OCI-LY7 (cell line): ENCODE measurements around the gene COX4I1. TPM values are rescaled to one million over a fixed set of nuclear protein-coding genes. Genes with fewer than 3 reads are reported as not detected.
A peak's percentile ranks its signal among the peaks of the same experiment; 100 is the strongest.
"Not testable (repeated sequence)": the region's sequence is repeated elsewhere in the genome, so short reads cannot be mapped to it uniquely, and the experiment has no call there.

Experiments used
- BruUV-seq: library from RNA; stranded (reverse); fragments of 400-500 nt; replicated peaks from 2 replicates; lab custom pipeline; 2021; lab: Mats Ljungman, UMichigan
- CTCF ChIA-PET: fragments of 300-600 bp; sonication (Branson Sonifier 250); formaldehyde crosslinking; loops from one replicate; lab custom pipeline; 2022; ENCODE audit warnings: antibody characterized with exemption; ENCODE audit not compliant: unreplicated experiment; lab: Charles Lee
- POLR2A ChIA-PET: fragments of 300-600 bp; sonication (Branson Sonifier 250); formaldehyde crosslinking; loops from one replicate; lab custom pipeline; 2022; ENCODE audit warnings: antibody characterized with exemption; lab: Charles Lee
- DNase-seq: peaks from one replicate; pipeline ENCODE4 v3.0.0-alpha.2; 2015; ENCODE audit warnings: low spot score
- H2AFZ ChIP-seq: fragments of 200-600 bp; sonication (generic), shearing (Covaris generic); 2 replicates; pipeline ENCODE4 v1.6.1; 2014; ENCODE audit warnings: mild to moderate bottlenecking, antibody characterized with exemption, low read length, moderate library complexity
- H3K27ac ChIP-seq: fragments of 200-600 bp; sonication (generic); 2 replicates; pipeline ENCODE4 v1.5.1; 2014; ENCODE audit warnings: mixed run types, low read depth, mild to moderate bottlenecking, moderate library complexity, low read length, inconsistent platforms; ENCODE audit not compliant: poor library complexity, severe bottlenecking
- H3K36me3 ChIP-seq: fragments of 200-600 bp; sonication (generic); 2 replicates; pipeline ENCODE4 v1.6.1; 2014; ENCODE audit warnings: mild to moderate bottlenecking, antibody characterized with exemption, low read length, moderate library complexity, mixed read lengths; ENCODE audit not compliant: insufficient read depth
- H3K4me1 ChIP-seq: fragments of 200-600 bp; sonication (generic); 2 replicates; pipeline ENCODE4 v1.5.1; 2014; ENCODE audit warnings: mild to moderate bottlenecking, low read length; ENCODE audit not compliant: insufficient read depth, poor library complexity, severe bottlenecking
- H3K4me2 ChIP-seq: fragments of 200-600 bp; sonication (generic); 2 replicates; pipeline ENCODE4 v1.6.1; 2014; ENCODE audit warnings: mild to moderate bottlenecking, low read length
- H3K4me3 ChIP-seq: fragments of 200-600 bp; sonication (generic); 2 replicates; pipeline ENCODE4 v1.5.1; 2014; ENCODE audit warnings: mild to moderate bottlenecking, low read depth, low read length; ENCODE audit not compliant: poor library complexity, severe bottlenecking
- H3K79me2 ChIP-seq: fragments of 200-600 bp; sonication (generic); 2 replicates; pipeline ENCODE4 v1.6.1; 2016; ENCODE audit warnings: low read depth, mild to moderate bottlenecking, low read length, moderate library complexity, mixed read lengths; ENCODE audit not compliant: insufficient read depth
- H3K9me2 ChIP-seq: fragments of 200-600 bp; sonication (generic); 2 replicates; pipeline ENCODE4 v1.6.1; 2016; ENCODE audit warnings: mild to moderate bottlenecking, low read length, mixed read lengths; ENCODE audit not compliant: insufficient read depth
- H3K9me3 ChIP-seq: fragments of 200-600 bp; sonication (generic); 2 replicates; pipeline ENCODE4 v1.6.1; 2014; ENCODE audit warnings: mild to moderate bottlenecking, mixed run types, low read length, mixed read lengths
- H4K20me1 ChIP-seq: fragments of 200-600 bp; sonication (generic); 2 replicates; pipeline ENCODE4 v1.6.1; 2014; ENCODE audit warnings: mild to moderate bottlenecking, antibody characterized with exemption, low read length, moderate library complexity, mixed read lengths; ENCODE audit not compliant: insufficient read depth
- EZH2phosphoT487 ChIP-seq: fragments of 200-600 bp; sonication (generic); IDR thresholded peaks from 2 replicates; pipeline ENCODE4 v1.6.1; 2018; ENCODE audit warnings: low read depth, borderline replicate concordance, mild to moderate bottlenecking, mixed run types, antibody characterized with exemption, low read length, moderate library complexity, mixed read lengths
- intact Hi-C: fragments of 100-400 bp; cut with micrococcal nuclease; formaldehyde crosslinking; loops from one replicate; pipeline ENCODE4 v1.10.0; 2022; ENCODE audit not compliant: unreplicated experiment
- total RNA-seq, 2 experiments: library from RNA; depleted of rRNA in 1 of 2; stranded (reverse); fragments of >200 nt in 1 of 2; shearing (Covaris generic) in 1 of 2; gene quantifications; 2 replicates each; pipeline ENCODE4 v1.2.3, GENCODE V29; 2014 to 2022
- TF ChIP-seq, protein P1 (sequence below): fragments of 200-600 bp; sonication (generic); conservative IDR thresholded peaks from 2 replicates; pipeline ENCODE4 v1.5.1; 2014; ENCODE audit warnings: mild to moderate bottlenecking, antibody characterized with exemption, low read length, moderate library complexity, mixed read lengths

Gene COX4I1
- total RNA-seq, 2 experiments from 2014 or later = 542 to 569 TPM

- Histone ChIP-seq H3K4me2 (no peak overlapping the region), H3K36me3 (no peaks in the 10 kb centered on the region), H3K79me2 (no peaks in the 10 kb centered on the region), H3K9me2 (no peaks in the 10 kb centered on the region), H3K4me3 (no peak overlapping the region), H3K27ac (no peak overlapping the region), H3K4me1 (peaks cover 3% of the 10 kb centered on the region), H4K20me1 (no peaks in the 10 kb centered on the region), H2AFZ (no peak overlapping the region), H3K9me3 (no peaks in the 10 kb centered on the region)
- TF ChIP-seq, protein P1, sequence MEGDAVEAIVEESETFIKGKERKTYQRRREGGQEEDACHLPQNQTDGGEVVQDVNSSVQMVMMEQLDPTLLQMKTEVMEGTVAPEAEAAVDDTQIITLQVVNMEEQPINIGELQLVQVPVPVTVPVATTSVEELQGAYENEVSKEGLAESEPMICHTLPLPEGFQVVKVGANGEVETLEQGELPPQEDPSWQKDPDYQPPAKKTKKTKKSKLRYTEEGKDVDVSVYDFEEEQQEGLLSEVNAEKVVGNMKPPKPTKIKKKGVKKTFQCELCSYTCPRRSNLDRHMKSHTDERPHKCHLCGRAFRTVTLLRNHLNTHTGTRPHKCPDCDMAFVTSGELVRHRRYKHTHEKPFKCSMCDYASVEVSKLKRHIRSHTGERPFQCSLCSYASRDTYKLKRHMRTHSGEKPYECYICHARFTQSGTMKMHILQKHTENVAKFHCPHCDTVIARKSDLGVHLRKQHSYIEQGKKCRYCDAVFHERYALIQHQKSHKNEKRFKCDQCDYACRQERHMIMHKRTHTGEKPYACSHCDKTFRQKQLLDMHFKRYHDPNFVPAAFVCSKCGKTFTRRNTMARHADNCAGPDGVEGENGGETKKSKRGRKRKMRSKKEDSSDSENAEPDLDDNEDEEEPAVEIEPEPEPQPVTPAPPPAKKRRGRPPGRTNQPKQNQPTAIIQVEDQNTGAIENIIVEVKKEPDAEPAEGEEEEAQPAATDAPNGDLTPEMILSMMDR = no peak
- no peak for TF ChIP-seq EZH2phosphoT487
- ChIA-PET POLR2A (no interaction called here), CTCF (no interaction called here)
- intact Hi-C loops = no loop called here
- DNase-seq = no peak
- BruUV-seq = no TSS peak
Observed at GRCh38 chr16:85816159-85816558, 16.7 kb downstream of the COX4I1 start.

DNA sequence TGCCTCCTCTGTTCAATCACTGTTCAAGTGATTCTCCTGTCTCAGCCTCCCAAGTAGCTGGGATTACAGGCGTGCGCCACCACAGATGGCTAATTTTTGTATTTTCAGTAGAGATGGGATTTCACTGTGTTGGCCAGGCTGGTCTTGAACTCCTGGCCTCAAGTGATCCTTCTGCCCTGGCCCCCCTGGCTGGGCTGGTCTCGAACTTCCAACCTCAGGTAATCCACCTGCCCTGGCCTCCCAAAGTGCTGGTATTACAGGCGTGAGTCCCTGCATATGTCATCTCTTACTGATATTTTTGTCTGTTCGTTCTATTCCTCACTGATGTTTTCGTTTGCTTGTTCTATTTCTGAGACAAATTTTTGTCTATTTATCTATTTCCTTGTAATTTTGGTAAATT, 17.7 kb downstream of the COX4I1 start:
- CTCF ChIA-PET, BruUV-seq, POLR2A ChIA-PET, intact Hi-C loops, H3K9me2 ChIP-seq, H3K27ac ChIP-seq, H3K4me3 ChIP-seq, H3K79me2 ChIP-seq, H2AFZ ChIP-seq, H4K20me1 ChIP-seq, H3K36me3 ChIP-seq, DNase-seq, H3K9me3 ChIP-seq, H3K4me2 ChIP-seq: not testable (repeated sequence)
- H3K4me1 ChIP-seq = peaks cover 12% of the 10 kb centered on the region

DNA sequence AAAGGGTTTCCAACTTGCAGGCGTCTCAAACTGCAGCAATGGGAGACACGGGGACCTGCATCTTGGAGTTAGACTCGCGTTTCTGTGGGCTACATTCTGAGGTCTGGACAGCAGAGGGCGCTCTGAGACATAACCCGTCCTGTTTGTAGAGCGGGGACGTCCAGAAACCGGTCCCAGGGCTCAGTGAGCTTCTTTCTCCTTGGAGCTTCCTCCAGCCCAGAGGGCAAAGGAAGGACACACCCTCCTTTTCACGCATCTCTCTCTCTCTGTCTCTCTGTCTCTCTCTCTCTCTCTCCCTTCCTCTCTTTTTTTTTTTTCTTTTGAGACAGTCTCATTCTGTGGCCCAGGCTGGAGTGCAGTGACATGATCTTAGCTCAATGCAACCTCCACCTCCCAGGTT, 19.8 kb downstream of the COX4I1 start:
- Histone ChIP-seq H2AFZ (no peak overlapping the region), H3K4me2 (no peak overlapping the region), H3K4me3 (no peak overlapping the region), H3K9me2 (no peaks in the 10 kb centered on the region), H3K36me3 (no peaks in the 10 kb centered on the region), H3K9me3 (no peaks in the 10 kb centered on the region), H3K79me2 (no peaks in the 10 kb centered on the region), H3K27ac (no peak overlapping the region), H3K4me1 (peaks cover 12% of the 10 kb centered on the region), H4K20me1 (no peaks in the 10 kb centered on the region)
- BruUV-seq = no TSS peak
- TF ChIP-seq, protein P1 = peak; percentile 89
- TF ChIP-seq EZH2phosphoT487 = no peak
- intact Hi-C loops = no loop called here
- CTCF ChIA-PET = interaction anchor here (0.6 to 2.2 kb wide), 12 partner anchors 75 to 704 kb away, joined by 3 to 25 read pairs (median 4); partner anchors contain the start of gene IRF8
- POLR2A ChIA-PET = interaction anchor here (0.8 to 1.0 kb wide), 2 partner anchors 73 to 161 kb away, joined by 3 read pairs; no protein-coding TSS in a partner anchor
- peak; percentile 88 for DNase-seq
